HCT116 (cell line): ENCODE measurements around the gene HEMGN. TPM values are rescaled to one million over a fixed set of nuclear protein-coding genes. Genes with fewer than 3 reads are reported as not detected.

Experiments used
- ATAC-seq: fragments of 200-7000 bp; cut with Tn5 transposase; 2 replicates; pipeline ENCODE4 v1.9.1; 2020; ENCODE audit warnings: mild to moderate bottlenecking, moderate library complexity
- BruUV-seq: library from RNA; stranded (reverse); fragments of 400-500 nt; replicated peaks from 2 replicates; lab custom pipeline; 2021; lab: Mats Ljungman, UMichigan
- CTCF ChIA-PET: fragments of 300-600 bp; sonication (Branson Sonifier 250); formaldehyde crosslinking; loops from one replicate; lab custom pipeline; 2021; ENCODE audit warnings: antibody characterized with exemption; lab: Charles Lee
- POLR2A ChIA-PET: fragments of 300-600, 350-600 bp; sonication (Branson Sonifier 250); formaldehyde crosslinking; loops from one replicate; lab custom pipeline; 2021; ENCODE audit warnings: antibody characterized with exemption; lab: Charles Lee
- RAD21 ChIA-PET, 2 experiments: fragments of 300-600 bp; sonication (Branson Sonifier 250); formaldehyde crosslinking; loops; one replicate each; lab custom pipeline; 2023; ENCODE audit warnings: low total read pairs in 2 of 2; ENCODE audit not compliant: uncharacterized antibody in 2 of 2, unreplicated experiment in 2 of 2, low non-redundant PET in 1 of 2; lab: Charles Lee
- DNase-seq: peaks from one replicate; pipeline ENCODE4 v3.0.0-alpha.2; 2010; ENCODE audit warnings: low read depth, low spot score
- H2AFZ ChIP-seq: fragments of 200-600 bp; shearing (Covaris generic), sonication (generic); 2 replicates; pipeline ENCODE4 v1.6.1; 2017; ENCODE audit warnings: low read depth, mixed run types, mixed read lengths, antibody characterized with exemption, low read length; ENCODE audit not compliant: poor library complexity, severe bottlenecking
- H3K27ac ChIP-seq: 2 replicates; pipeline ENCODE4 v1.5.1; 2012; ENCODE audit warnings: low read depth, low read length
- H3K27me3 ChIP-seq: fragments of 200-600 bp; sonication (generic); 2 replicates; pipeline ENCODE4 v1.6.1; 2016; ENCODE audit warnings: mixed run types, low read length, mixed read lengths; ENCODE audit not compliant: insufficient read depth
- H3K36me3 ChIP-seq, 2 experiments: fragments of 200-500 bp in 1 of 2; fragments of 200-600 bp in 1 of 2; sonication (Bioruptor generic) in 1 of 2; sonication (generic) in 1 of 2; 2 replicates each; pipeline versions ENCODE4 v1.5.1 to v1.6.1; 2014 to 2016; ENCODE audit warnings: low read length in 2 of 2, inconsistent platforms in 1 of 2, mixed read lengths in 1 of 2, mixed run types in 1 of 2; ENCODE audit not compliant: insufficient read depth in 2 of 2, control insufficient read depth in 1 of 2
- H3K4me1 ChIP-seq, 2 experiments: fragments of 200-600 bp in 1 of 2; sonication (generic) in 1 of 2; 2 replicates each; pipeline versions ENCODE4 v1.5.1 to v1.6.1; 2012 to 2017; ENCODE audit warnings: low read length in 2 of 2, inconsistent platforms in 1 of 2, mild to moderate bottlenecking in 1 of 2, mixed read lengths in 1 of 2, mixed run types in 1 of 2, moderate library complexity in 1 of 2; ENCODE audit not compliant: insufficient read depth in 2 of 2, control insufficient read depth in 1 of 2
- H3K4me2 ChIP-seq: fragments of 200-600 bp; sonication (generic); 2 replicates; pipeline ENCODE4 v1.6.1; 2017; ENCODE audit warnings: mixed run types, low read length, mixed read lengths
- H3K4me3 ChIP-seq, 2 experiments: fragments of 200-600 bp in 1 of 2; sonication (generic) in 1 of 2; replicated peaks in 1 of 2; 2 replicates each; pipeline ENCODE4 v1.5.1; 2011 to 2016; ENCODE audit warnings: low read length in 2 of 2, control low read depth in 1 of 2, low read depth in 1 of 2, mild to moderate bottlenecking in 1 of 2, mixed read lengths in 1 of 2, mixed run types in 1 of 2
- H3K79me2 ChIP-seq: fragments of 200-600 bp; sonication (generic); 2 replicates; pipeline ENCODE4 v1.6.1; 2017; ENCODE audit warnings: mild to moderate bottlenecking, mixed run types, low read length, moderate library complexity, mixed read lengths; ENCODE audit not compliant: insufficient read depth
- H3K9ac ChIP-seq: fragments of 200-600 bp; sonication (generic); 2 replicates; pipeline ENCODE4 v1.6.1; 2016; ENCODE audit warnings: low read length, mixed read lengths
- H3K9me2 ChIP-seq: fragments of 200-600 bp; sonication (generic), shearing (Covaris generic); 2 replicates; pipeline ENCODE4 v1.6.1; 2017; ENCODE audit warnings: mixed run types, mild to moderate bottlenecking, moderate library complexity; ENCODE audit not compliant: insufficient read depth
- H3K9me3 ChIP-seq, 2 experiments: fragments of 200-500 bp in 1 of 2; fragments of 200-600 bp in 1 of 2; sonication (Bioruptor generic) in 1 of 2; sonication (generic) in 1 of 2; 2 replicates each; pipeline ENCODE4 v1.6.1; 2014 to 2017; ENCODE audit warnings: low read length in 2 of 2, mixed read lengths in 2 of 2, inconsistent platforms in 1 of 2, low read depth in 1 of 2, mild to moderate bottlenecking in 1 of 2, mixed run types in 1 of 2, moderate library complexity in 1 of 2; ENCODE audit not compliant: control insufficient read depth in 1 of 2, insufficient read depth in 1 of 2
- H4K20me1 ChIP-seq: fragments of 200-600 bp; sonication (generic), shearing (Covaris generic); 2 replicates; pipeline ENCODE4 v1.6.1; 2017; ENCODE audit warnings: mixed run types, mild to moderate bottlenecking, moderate library complexity; ENCODE audit not compliant: insufficient read depth
- CBX3 ChIP-seq: IDR thresholded peaks from 2 replicates; pipeline ENCODE4 v1.6.1; 2012; ENCODE audit warnings: low read depth
- CEBPB ChIP-seq: IDR thresholded peaks from 2 replicates; pipeline ENCODE4 v1.6.1; 2012; ENCODE audit warnings: low read depth
- EGR1 ChIP-seq: IDR thresholded peaks from 2 replicates; pipeline ENCODE4 v1.6.1; 2012; ENCODE audit warnings: low read depth
- ELF1 ChIP-seq: IDR thresholded peaks from 2 replicates; pipeline ENCODE4 v1.6.1; 2012; ENCODE audit warnings: low read depth, borderline replicate concordance
- POLR2A ChIP-seq: IDR thresholded peaks from 2 replicates; pipeline ENCODE4 v1.7.0; 2011; ENCODE audit warnings: borderline replicate concordance; ENCODE audit not compliant: insufficient read depth, insufficient read length; ENCODE audit errors: extremely low read depth
- POLR2AphosphoS5 ChIP-seq: IDR thresholded peaks from 2 replicates; pipeline ENCODE4 v1.6.1; 2011; ENCODE audit warnings: mild to moderate bottlenecking, low read depth, low read length, moderate library complexity
- RAD21 ChIP-seq: IDR thresholded peaks from 2 replicates; pipeline ENCODE4 v1.6.1; 2012; ENCODE audit warnings: low read depth, mild to moderate bottlenecking
- SIN3A ChIP-seq: IDR thresholded peaks from 2 replicates; pipeline ENCODE4 v1.6.1; 2012; ENCODE audit warnings: low read depth
- SRF ChIP-seq: IDR thresholded peaks from 2 replicates; pipeline ENCODE4 v1.6.1; 2012; ENCODE audit warnings: low read depth
- YY1 ChIP-seq: IDR thresholded peaks from 2 replicates; pipeline ENCODE4 v1.6.1; 2011; ENCODE audit warnings: low read length, low read depth, moderate library complexity, mild to moderate bottlenecking; ENCODE audit not compliant: insufficient replicate concordance; ENCODE audit errors: extremely low read depth
- ZNF274 ChIP-seq: fragments of 200-500 bp; sonication (Bioruptor generic); IDR thresholded peaks from 2 replicates; pipeline ENCODE4 v1.6.1; 2014; ENCODE audit warnings: mild to moderate bottlenecking, low read depth, low read length, inconsistent platforms
- intact Hi-C: fragments of 100-400 bp; cut with micrococcal nuclease; formaldehyde crosslinking; loops from 2 replicates; pipeline ENCODE4 v1.10.0; 2022
- total RNA-seq: library from RNA; stranded (reverse); gene quantifications from one replicate; pipeline ENCODE4 v1.2.1, GENCODE V29; 2021; ENCODE audit not compliant: unreplicated experiment
- TF ChIP-seq, protein P1 (sequence below): IDR thresholded peaks from 2 replicates; pipeline ENCODE4 v1.6.1; 2012
- TF ChIP-seq, protein P2 (sequence below): IDR thresholded peaks from 2 replicates; pipeline ENCODE4 v1.6.1; 2012; ENCODE audit warnings: low read depth
- TF ChIP-seq, protein P3 (sequence below), 3 experiments: fragments of 200-600 bp in 1 of 3; sonication (generic) in 1 of 3; IDR thresholded peaks in 2 of 3; conservative IDR thresholded peaks in 1 of 3; 2 replicates each; pipeline ENCODE4 v1.5.1; 2012 to 2017; ENCODE audit warnings: low read depth in 2 of 3, low read length in 2 of 3, antibody characterized with exemption in 1 of 3, borderline replicate concordance in 1 of 3, control low read depth in 1 of 3, mild to moderate bottlenecking in 1 of 3, mixed read lengths in 1 of 3, mixed run types in 1 of 3, moderate library complexity in 1 of 3; ENCODE audit not compliant: insufficient read depth in 1 of 3

The HEMGN gene
- total RNA-seq, 1 experiment from 2014 or later = not detected

GRCh38 chr9:97903177-97903576 is 34.8 kb downstream of the HEMGN start:
- Histone ChIP-seq H3K4me3 (no peak overlapping the region), H3K9me3 (no peaks in the 10 kb centered on the region), H3K9ac (no peak overlapping the region), H3K9me2 (no peaks in the 10 kb centered on the region), H3K4me1 (no peaks in the 10 kb centered on the region), H3K27ac (no peak overlapping the region), H4K20me1 (no peaks in the 10 kb centered on the region), H3K79me2 (no peaks in the 10 kb centered on the region), H3K36me3 (no peaks in the 10 kb centered on the region; a peak in 1 of 4 replicates), H3K27me3 (no peaks in the 10 kb centered on the region), H3K4me2 (no peak overlapping the region), H2AFZ (no peak overlapping the region)
- ChIA-PET RAD21 (no interaction called here), POLR2A (no interaction called here), CTCF (interaction anchor here (1.2 to 3.5 kb wide), 3 partner anchors 13 to 79 kb away, joined by 3 to 30 read pairs (median 5); no protein-coding TSS in a partner anchor)
- ATAC-seq (no peak), DNase-seq (no peak)
- intact Hi-C loops = loop anchor here (5.0 kb wide), 1 partner anchor 436 kb away; no protein-coding TSS in a partner anchor
- no TSS peak for BruUV-seq
- TF ChIP-seq CBX3 (no peak), POLR2AphosphoS5 (no peak), RAD21 (no peak), ELF1 (no peak), SIN3A (no peak)
- TF ChIP-seq, protein P1, sequence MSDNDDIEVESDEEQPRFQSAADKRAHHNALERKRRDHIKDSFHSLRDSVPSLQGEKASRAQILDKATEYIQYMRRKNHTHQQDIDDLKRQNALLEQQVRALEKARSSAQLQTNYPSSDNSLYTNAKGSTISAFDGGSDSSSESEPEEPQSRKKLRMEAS = no peak

DNA sequence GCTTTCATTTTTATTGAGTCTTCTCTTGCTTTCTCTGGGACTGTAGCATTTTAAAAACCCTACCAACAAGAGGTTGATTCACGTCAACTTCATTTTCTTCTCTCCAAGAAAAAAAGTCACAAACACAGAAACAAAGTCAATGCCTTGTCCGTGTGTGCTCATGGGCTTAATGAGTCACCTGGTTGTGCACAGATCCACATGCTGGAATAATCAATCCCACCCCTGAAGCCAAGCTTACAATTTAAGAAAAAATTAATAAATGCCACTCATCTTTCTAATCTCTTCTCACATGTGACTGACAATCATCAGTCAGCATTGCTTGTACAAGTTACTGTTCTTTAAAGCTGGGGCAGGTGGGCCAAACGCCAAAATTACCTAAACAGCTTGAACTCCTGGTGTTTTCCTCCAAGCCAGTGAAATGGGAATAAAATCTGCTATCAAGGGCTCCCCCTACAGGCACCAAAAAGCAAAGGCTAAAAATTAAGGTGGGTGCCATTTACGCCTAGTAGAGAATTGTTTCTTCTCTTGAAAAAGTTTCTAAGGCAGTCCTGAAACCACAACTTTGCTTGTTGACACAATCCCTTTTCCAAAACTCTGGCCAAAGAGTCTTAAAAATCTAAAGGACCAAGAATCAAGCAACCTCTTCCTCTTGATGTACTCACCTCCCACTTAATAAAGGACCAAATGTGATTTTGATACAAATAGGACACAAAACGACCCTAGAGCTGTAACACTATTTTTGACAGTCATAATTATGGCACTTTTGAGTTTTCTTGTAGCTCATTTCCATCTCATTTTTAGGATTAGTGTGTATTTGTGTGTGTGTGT is 37.0 kb downstream of the HEMGN start:
- RAD21 ChIA-PET = no interaction called here
- no peak for TF ChIP-seq ZNF274
- TF ChIP-seq CEBPB = no peak
- no peak for TF ChIP-seq SRF
- TF ChIP-seq, protein P2, sequence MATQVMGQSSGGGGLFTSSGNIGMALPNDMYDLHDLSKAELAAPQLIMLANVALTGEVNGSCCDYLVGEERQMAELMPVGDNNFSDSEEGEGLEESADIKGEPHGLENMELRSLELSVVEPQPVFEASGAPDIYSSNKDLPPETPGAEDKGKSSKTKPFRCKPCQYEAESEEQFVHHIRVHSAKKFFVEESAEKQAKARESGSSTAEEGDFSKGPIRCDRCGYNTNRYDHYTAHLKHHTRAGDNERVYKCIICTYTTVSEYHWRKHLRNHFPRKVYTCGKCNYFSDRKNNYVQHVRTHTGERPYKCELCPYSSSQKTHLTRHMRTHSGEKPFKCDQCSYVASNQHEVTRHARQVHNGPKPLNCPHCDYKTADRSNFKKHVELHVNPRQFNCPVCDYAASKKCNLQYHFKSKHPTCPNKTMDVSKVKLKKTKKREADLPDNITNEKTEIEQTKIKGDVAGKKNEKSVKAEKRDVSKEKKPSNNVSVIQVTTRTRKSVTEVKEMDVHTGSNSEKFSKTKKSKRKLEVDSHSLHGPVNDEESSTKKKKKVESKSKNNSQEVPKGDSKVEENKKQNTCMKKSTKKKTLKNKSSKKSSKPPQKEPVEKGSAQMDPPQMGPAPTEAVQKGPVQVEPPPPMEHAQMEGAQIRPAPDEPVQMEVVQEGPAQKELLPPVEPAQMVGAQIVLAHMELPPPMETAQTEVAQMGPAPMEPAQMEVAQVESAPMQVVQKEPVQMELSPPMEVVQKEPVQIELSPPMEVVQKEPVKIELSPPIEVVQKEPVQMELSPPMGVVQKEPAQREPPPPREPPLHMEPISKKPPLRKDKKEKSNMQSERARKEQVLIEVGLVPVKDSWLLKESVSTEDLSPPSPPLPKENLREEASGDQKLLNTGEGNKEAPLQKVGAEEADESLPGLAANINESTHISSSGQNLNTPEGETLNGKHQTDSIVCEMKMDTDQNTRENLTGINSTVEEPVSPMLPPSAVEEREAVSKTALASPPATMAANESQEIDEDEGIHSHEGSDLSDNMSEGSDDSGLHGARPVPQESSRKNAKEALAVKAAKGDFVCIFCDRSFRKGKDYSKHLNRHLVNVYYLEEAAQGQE = no peak
- TF ChIP-seq POLR2A = no peak
- TF ChIP-seq EGR1 = no peak
- TF ChIP-seq YY1 = no peak
- TF ChIP-seq, protein P3, sequence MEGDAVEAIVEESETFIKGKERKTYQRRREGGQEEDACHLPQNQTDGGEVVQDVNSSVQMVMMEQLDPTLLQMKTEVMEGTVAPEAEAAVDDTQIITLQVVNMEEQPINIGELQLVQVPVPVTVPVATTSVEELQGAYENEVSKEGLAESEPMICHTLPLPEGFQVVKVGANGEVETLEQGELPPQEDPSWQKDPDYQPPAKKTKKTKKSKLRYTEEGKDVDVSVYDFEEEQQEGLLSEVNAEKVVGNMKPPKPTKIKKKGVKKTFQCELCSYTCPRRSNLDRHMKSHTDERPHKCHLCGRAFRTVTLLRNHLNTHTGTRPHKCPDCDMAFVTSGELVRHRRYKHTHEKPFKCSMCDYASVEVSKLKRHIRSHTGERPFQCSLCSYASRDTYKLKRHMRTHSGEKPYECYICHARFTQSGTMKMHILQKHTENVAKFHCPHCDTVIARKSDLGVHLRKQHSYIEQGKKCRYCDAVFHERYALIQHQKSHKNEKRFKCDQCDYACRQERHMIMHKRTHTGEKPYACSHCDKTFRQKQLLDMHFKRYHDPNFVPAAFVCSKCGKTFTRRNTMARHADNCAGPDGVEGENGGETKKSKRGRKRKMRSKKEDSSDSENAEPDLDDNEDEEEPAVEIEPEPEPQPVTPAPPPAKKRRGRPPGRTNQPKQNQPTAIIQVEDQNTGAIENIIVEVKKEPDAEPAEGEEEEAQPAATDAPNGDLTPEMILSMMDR (IDR thresholded peaks at IDR 0.05 in 2 of 3, conservative IDR thresholded peaks at IDR 0.05 in 1 of 3; ENCODE audit: borderline replicate concordance in 1 of 3, insufficient read depth in 1 of 3, low read depth in 2 of 3, low read length in 2 of 3) = peak; percentile 56 to 87 (median 78); a peak in 5 of 6 replicates

More for the DNA sequence above, 37.0 kb downstream of the HEMGN start:
- Histone ChIP-seq H3K9me2 (no peaks in the 10 kb centered on the region), H3K9me3 (no peaks in the 10 kb centered on the region), H2AFZ (no peak overlapping the region), H3K4me2 (no peak overlapping the region), H3K79me2 (no peaks in the 10 kb centered on the region), H3K4me3 (no peak overlapping the region), H3K27me3 (no peaks in the 10 kb centered on the region), H3K4me1 (no peaks in the 10 kb centered on the region), H4K20me1 (no peaks in the 10 kb centered on the region), H3K27ac (no peak overlapping the region), H3K36me3 (no peaks in the 10 kb centered on the region; a peak in 1 of 4 replicates), H3K9ac (no peak overlapping the region)
- intact Hi-C loops = loop anchor here (1.0 to 5.0 kb wide), 2 partner anchors 191 to 434 kb away; no protein-coding TSS in a partner anchor
- ATAC-seq (peak; percentile 80), DNase-seq (peak; percentile 27)
- ChIA-PET CTCF (interaction anchor here (0.6 to 3.5 kb wide), 8 partner anchors 11 to 432 kb away, joined by 3 to 30 read pairs (median 4); partner anchors contain the start of gene XPA), POLR2A (no interaction called here)
- BruUV-seq = no TSS peak
